Measurements from ENCODE around the gene LRWD1.
A peak's percentile ranks its signal among the peaks of the same experiment; 100 is the strongest.
"Not testable (repeated sequence)": the region's sequence is repeated elsewhere in the genome, so short reads cannot be mapped to it uniquely, and the experiment has no call there.

The LRWD1 gene

DNA sequence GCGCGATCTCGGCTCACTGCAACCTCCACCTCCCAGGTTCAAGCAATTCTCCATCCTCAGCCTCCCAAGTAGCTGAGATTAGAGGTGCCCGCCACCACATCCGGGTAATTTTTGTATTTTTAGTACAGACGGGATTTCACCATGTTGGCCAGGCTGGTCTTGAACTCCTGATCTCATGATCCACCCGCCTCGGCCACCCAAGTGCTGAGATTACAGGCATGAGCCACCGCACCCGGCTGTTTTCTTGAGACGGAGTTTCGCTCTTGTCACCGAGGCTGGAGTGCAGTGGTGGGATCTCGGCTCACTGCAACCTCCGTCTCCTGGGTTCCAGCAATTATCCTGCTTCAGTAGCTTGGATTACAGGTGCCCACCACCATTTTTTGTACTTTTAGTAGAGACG is 33.5 kb downstream of the LRWD1 start:
- not testable (repeated sequence) for DNase-seq

DNA sequence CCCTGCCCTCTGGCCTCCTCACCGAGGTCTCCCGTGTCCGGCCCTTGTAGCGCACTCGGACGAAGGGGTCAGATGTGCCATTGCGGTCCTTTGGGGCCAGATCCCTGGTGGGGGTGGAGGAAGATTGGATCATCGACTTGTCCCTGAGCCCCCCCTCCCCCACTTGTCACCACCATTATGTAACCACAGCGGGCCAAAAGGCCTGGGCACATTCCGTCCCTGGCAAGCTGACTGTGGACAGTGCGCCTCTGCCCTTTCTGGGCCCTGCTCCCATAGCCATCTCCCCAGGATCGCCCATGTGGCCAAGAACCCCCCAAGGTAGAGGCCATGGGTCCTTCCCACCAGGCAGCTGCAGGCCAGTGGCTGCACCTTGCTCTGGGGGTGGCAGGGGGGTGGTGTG is 38.4 kb downstream of the LRWD1 start:
- DNase-seq = not testable (repeated sequence)

DNA sequence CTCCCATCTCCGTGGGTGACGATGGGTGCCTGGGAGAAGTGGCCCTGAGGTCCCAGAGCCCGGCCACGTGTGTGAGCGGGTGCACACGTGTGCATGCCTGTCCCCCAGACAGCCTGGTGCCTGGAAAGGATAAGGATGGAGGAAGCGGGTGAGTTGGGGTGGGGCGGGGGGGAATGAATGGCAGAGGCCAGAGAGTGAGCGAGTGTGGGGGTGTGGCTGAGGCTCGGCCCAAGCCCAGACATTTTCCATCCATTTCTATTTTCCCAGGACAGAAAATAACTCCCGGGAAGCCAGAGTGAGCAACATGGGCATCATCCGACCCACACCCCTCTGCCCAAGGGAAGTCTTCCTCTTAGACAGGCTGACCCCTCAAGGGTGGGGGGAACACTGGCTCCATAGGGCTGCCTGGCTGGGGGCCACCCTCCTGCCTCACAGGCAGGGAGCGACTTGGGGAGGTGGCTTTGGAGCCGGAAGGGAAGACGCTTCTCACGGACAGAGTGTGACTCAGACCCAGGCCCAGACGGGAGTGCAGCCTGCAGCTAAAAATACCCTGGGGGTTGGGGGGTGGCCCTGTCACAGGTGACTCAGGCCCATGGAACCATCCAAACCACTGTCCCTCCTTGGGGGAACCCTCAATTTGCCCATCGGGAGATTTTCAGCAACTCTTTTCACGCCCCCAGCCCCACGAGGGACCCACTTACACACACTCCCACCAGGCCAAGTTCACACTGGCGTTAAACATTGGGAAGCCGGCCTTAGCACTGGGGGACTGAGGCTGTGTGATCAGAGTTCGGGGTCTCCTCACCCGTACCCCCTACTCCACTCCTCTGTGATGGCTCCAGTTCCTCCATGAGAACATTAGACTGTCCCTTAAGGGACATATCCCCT is 40.8 kb downstream of the LRWD1 start:
- not testable (repeated sequence) for DNase-seq

DNA sequence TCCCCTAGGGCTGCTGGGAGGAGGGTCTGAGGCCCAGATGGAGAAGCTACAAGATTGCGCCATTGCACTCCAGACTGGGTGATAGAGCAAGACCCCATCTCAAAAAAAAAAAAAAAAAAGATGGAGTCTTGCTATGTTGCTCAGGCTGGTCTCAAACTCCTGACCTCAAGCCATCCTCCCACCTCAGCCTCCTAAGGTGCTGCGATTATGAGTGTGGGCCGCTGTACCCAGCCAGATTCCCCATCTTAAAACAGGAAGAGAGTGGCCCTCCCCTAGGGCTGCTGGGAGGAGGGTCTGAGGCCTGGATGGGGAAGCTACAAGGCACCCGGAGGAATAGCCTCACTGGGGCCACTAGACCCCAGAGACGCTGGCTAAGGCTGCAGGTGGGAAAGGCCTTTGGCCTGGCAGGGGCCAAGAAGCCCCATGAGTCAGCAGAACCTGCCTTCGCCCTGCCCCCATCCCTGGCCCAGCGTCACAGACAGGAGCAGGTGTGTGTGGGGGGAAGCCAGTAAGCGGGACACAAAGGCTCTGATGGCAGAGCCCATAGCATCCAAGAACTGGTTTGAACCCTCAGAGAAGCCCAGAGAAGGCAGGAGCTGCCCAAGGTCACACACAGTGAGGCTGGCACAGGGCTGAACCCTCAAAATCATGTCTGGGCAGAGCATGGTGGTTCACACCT is 42.8 kb downstream of the LRWD1 start:
- not testable (repeated sequence) for DNase-seq

GRCh38 chr7:102510575-102510974 is 45.8 kb downstream of the LRWD1 start:
- not testable (repeated sequence) for DNase-seq

DNA sequence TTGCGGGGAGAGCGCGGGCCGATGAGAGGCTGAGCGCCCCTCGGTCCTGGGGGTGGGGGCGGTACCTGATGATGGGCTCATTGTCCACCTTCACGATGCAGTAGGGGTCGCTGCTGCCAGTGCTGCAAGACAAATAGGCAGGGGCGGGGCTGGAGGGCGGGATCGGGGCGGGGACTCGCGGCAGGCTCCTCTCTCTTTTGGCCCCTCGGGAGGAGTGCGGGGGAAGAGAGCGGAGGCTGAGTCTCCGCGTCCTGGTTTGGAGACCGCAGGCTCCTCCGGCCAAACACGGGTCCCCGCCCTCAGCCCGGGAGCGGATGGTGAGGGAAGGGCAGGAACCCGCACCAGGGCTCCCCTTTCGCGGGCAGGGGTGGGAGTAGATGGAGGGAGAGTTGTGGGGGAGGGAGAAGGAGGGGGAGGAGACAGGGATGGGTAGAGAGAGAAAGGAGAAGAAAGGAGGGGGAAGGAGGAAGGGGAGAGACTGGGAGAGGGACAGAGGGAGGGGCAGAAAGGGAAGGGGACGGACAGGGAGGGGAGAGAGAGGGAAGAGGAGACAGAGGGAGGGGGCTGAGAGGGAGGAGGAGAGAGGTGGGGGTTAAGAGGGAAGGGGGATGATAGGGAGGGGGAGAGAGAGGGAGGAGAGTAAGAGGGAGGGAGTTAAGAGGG is 47.2 kb downstream of the LRWD1 start:
- not testable (repeated sequence) for DNase-seq

DNA sequence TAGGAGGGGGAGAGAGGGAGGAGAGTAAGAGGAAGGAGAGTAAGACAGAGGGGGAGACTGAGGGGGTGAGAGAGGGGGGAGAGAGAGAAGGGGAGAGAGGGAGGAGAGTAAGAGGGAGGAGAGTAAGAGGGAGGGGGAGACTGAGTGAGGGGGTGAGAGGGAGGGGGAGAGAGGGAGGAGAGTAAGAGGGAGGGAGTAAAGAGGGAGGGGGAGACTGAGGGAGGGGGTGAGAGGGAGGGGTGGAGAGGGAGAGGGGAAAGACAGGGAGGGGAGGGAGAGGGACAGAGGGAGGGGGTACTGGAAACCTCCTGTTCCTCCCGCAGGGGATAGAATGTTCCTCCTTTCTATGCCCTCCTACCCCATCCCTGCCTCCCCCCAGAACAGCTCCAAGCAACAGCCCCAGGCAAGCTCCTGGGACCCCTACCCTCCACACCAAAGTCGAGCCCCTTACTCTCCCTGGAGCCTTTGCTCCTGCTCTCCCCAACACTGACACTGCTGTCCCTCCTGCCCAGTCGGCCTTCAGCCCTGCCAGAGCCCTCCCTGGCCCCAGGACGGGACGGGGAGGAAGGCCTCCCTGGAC is 47.9 kb downstream of the LRWD1 start:
- DNase-seq = peak; percentile 7 to 20

DNA sequence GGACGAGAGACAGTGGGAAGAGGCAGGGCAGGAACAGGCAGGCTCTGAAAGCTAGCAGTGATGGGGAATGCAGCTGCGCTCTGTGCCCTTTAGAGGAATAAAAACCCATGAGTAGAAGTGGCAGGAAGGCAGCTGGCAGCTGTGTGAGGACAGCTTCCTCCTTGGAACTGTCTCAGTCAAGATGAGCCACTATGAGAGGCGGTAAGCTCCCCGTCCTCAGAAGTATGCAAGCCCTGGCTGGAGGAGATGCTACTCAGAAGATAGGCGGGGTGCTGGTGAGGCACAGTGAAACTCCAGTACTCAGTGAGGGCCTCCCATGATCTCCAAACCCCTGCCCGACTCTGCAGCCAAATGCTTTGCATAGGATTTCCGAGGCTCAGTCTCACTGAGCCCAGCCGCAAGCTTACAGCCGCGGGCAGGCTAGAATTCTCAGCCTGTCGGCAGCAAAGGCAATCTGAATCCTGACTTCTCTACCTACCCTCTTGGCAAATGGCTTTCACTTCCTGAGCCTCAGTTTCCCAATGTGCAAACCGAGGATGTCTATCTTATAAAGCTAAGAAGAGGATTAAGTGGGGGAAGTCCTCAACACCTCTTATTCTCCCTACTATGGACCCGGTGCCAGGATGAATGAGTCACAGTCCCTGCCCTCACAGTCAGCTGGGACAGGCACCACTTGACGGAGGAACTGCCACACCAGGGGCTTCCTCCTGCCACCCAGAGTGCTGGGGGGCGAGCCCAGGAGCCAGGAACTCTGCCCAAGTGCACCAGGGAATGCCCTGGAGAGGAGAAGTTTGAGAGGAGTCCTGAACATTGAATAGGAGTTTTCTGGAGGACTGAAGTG is 50.3 kb downstream of the LRWD1 start:
- DNase-seq = not testable (repeated sequence)

DNA sequence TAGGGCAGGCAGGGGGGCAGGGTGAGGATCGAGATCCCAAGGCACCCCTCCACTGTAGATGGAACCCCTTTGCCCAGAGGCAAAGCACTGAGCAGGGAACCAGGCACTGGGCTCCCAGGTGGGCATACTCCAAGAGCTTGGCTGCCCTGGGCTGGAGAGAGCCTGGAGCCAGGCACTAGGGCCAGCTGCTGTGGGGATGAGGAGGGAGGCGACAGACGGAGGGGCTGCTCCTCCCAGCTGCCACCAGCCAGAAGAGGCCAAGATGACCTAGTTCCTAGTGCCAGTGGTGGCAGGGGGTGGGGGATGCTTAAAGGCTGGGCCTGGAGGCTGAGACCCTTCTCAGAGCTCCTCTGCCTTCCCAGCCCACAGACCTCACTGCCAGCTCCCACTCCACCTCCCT is 51.1 kb downstream of the LRWD1 start:
- not testable (repeated sequence) for DNase-seq

DNA sequence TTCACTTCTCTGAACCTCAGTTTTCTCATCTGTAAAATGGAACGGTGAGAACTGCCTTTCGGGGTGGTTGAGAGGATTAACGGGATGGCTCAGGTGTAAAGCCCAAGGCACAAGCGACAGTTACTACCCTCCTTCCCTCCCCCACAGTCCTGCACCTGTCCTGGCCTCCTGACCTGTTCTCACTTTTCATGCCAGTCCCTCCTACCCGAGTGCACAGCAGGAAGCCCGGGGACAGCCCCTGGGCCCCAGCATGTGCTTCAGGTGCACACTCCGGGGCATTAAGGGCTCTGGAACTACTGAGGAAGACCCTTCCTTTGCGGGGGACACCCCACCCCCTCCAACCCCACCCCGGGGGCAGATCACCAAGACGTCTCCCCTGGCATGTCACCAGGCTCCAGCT is 52.2 kb downstream of the LRWD1 start:
- not testable (repeated sequence) for DNase-seq

GRCh38 chr7:102517550-102518147 is 52.9 kb downstream of the LRWD1 start, which contains the start of gene RASA4B:
Gene RASA4B, minus strand, starts transcription at chr7:102517777. Its CDS starts 67 bp downstream, at chr7:102517710.
- DNase-seq = peak in 1 of 2 donors; percentile 0

GRCh38 chr7:102520797-102521196 is 56.0 kb downstream of the LRWD1 start:
- not testable (repeated sequence) for DNase-seq

All from inflammatory macrophage (primary cell).